Measurements from ENCODE around the gene TCTN1.

Gene TCTN1

DNA sequence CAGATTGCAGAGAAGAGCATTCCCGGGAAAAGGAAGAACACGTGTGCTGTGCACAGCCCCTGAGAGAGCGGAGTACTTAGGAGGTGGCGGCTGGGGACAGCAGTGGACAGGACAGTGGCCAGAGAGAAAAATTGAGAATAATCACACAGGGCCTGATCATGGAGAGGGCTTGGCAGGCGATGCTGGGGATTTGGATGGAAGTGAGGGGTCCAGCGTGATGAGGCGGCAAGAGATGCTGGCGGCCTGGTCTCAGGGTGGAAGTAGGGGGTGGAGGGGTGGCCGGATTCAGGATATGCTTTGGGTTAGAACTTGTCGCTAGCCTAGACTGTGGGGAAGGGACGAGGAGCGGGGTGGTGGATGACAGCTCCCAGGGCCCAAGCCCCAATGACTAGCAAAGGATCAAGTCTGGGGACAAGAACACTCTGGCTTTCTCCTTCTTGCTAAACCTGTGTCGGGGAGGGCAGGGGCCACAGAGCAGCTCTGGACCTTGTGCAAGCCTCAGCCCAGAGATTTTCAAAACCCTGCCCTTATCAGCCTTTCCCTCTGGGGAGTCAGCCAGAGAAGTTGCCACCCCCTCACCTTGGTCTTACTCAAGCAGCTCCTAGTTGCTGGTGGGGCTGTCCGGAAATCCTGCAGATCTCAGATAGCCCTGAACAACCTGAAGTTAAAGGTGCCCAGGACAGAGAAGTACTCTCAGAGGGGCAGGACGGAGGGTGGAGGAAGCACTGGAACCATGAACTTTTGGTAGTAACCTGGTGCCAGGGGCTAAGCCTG lies 73.7 kb downstream of the TCTN1 start:
- no peak for DNase-seq
- H3K9me3 Mint-ChIP-seq: no peaks in the 10 kb centered on the region
- peak overlapping the region; percentile 68 for H3K27ac Mint-ChIP-seq
- H3K4me3 Mint-ChIP-seq: peak overlapping the region; percentile 81
- CTCF ChIA-PET: interaction anchor here (0.9 kb wide), 2 partner anchors 10 to 237 kb away, joined by 3 read pairs; partner anchors contain the start of gene ARPC3
- H3K36me3 Mint-ChIP-seq: peaks cover 32% of the 10 kb centered on the region
- H3K27me3 Mint-ChIP-seq: peaks cover 16% of the 10 kb centered on the region
- peaks cover 58% of the 10 kb centered on the region for H3K4me1 Mint-ChIP-seq

- peak; percentile 78 for DNase-seq
- peaks cover 62% of the 10 kb centered on the region for H3K4me1 Mint-ChIP-seq
- CTCF ChIA-PET: no interaction called here
- no peaks in the 10 kb centered on the region for H3K9me3 Mint-ChIP-seq
- H3K27ac Mint-ChIP-seq: peak within 1 kb of the TSS; percentile 94
- peaks cover 16% of the 10 kb centered on the region for H3K27me3 Mint-ChIP-seq
- H3K36me3 Mint-ChIP-seq: peaks cover 27% of the 10 kb centered on the region
- peak within 1 kb of the TSS; percentile 83 for H3K4me3 Mint-ChIP-seq
Measured at GRCh38 chr12:110688446-110689280, 74.7 kb downstream of the TCTN1 start, which contains the start of gene HVCN1. TSS of gene HVCN1 (minus strand) at chr12:110689115. CDS start at chr12:110683245, 5,870 bp downstream.

GRCh38 chr12:110689281-110690126 lies 75.6 kb downstream of the TCTN1 start:
- peak; percentile 79 for DNase-seq
- CTCF ChIA-PET: interaction anchor here (0.7 to 0.9 kb wide), 3 partner anchors 9 to 87 kb away, joined by 3 read pairs; no protein-coding TSS in a partner anchor
- Mint-ChIP-seq H3K4me1 (peaks cover 66% of the 10 kb centered on the region), H3K27ac (peak overlapping the region; percentile 94), H3K4me3 (peak overlapping the region; percentile 83), H3K9me3 (no peaks in the 10 kb centered on the region), H3K27me3 (peaks cover 16% of the 10 kb centered on the region), H3K36me3 (peaks cover 25% of the 10 kb centered on the region)

GRCh38 chr12:110690127-110690430 lies 76.2 kb downstream of the TCTN1 start:
- CTCF ChIA-PET: interaction anchor here (0.7 to 0.9 kb wide), 2 partner anchors 8 to 87 kb away, joined by 3 read pairs; no protein-coding TSS in a partner anchor
- peak overlapping the region; percentile 83 for H3K4me3 Mint-ChIP-seq
- H3K36me3 Mint-ChIP-seq: peaks cover 22% of the 10 kb centered on the region
- H3K27ac Mint-ChIP-seq: peak overlapping the region; percentile 94
- peaks cover 16% of the 10 kb centered on the region for H3K27me3 Mint-ChIP-seq
- peaks cover 63% of the 10 kb centered on the region for H3K4me1 Mint-ChIP-seq
- no peaks in the 10 kb centered on the region for H3K9me3 Mint-ChIP-seq
- no peak for DNase-seq

GRCh38 chr12:110693731-110694130 lies 79.8 kb downstream of the TCTN1 start:
- Mint-ChIP-seq H3K27me3 (no peaks in the 10 kb centered on the region), H3K4me3 (no peak overlapping the region), H3K9me3 (no peaks in the 10 kb centered on the region), H3K27ac (no peak overlapping the region), H3K4me1 (peaks cover 51% of the 10 kb centered on the region), H3K36me3 (no peaks in the 10 kb centered on the region)
- DNase-seq: no peak
- CTCF ChIA-PET: interaction anchor here (0.6 to 1.7 kb wide), 3 partner anchors 8 to 142 kb away, joined by 3 to 4 read pairs (median 3); partner anchors contain the start of gene TCTN1

DNA sequence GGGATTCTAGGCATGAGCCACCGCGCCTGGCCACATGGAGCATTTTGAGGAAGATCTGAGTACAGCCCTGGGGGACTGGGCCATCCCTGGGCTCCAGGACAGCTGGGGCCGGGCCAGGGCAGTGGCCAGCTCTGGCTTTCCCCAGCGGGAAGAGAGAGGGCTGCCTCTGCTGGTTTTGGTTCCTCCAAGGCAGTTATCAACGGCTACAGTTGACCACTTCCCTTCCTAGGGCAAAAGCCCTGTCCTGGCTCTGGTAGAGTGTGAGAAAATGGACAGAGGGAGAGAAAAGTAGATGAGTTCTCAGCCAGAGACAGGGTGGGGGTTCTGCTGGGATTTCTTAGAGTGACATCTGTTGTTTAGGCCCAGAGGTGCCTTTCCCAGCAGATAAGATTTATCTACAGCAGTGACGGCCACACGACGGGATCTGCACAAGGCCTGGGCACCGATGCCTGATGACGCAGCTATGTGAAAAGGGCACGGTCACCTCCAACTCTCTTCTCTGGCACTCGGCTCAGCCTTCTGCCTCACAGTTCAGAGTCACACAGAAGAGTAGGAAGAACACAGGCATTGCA lies 80.5 kb downstream of the TCTN1 start:
- Mint-ChIP-seq H3K36me3 (no peaks in the 10 kb centered on the region), H3K27ac (no peak overlapping the region), H3K9me3 (no peaks in the 10 kb centered on the region), H3K27me3 (no peaks in the 10 kb centered on the region), H3K4me3 (no peak overlapping the region), H3K4me1 (peaks cover 50% of the 10 kb centered on the region)
- DNase-seq: no peak
- CTCF ChIA-PET: interaction anchor here (1.7 kb wide), 1 partner anchor 143 kb away, joined by 3 read pairs; no protein-coding TSS in a partner anchor

DNA sequence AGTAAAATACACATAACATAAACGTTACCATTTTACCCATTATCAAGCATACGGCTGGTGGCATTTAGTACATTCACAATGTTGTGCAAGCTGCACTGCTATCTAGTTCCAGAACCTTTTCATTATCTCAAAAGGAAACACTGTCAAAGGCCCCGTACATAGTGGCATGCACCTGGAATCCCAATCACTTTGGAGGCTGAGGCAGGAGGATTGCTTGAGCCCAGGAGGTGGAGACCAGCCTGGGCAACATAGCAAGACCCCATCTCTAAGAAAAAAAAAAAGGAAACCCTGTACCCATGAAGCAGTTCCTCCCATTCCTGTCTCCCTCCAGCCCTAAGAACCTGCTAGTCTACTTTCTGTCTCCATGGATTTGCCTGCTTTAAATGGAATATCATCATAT lies 82.4 kb downstream of the TCTN1 start:
- no peak for DNase-seq
- Mint-ChIP-seq H3K4me3 (no peak overlapping the region), H3K4me1 (peaks cover 35% of the 10 kb centered on the region), H3K27me3 (no peaks in the 10 kb centered on the region), H3K27ac (no peak overlapping the region), H3K9me3 (no peaks in the 10 kb centered on the region), H3K36me3 (no peaks in the 10 kb centered on the region)
- CTCF ChIA-PET: no interaction called here

- no peak for DNase-seq
- CTCF ChIA-PET: interaction anchor here (0.7 to 2.1 kb wide), 15 partner anchors 10 to 248 kb away, joined by 3 to 14 read pairs (median 3); no protein-coding TSS in a partner anchor
- Mint-ChIP-seq H3K4me1 (peaks cover 25% of the 10 kb centered on the region), H3K4me3 (no peak overlapping the region), H3K9me3 (no peaks in the 10 kb centered on the region), H3K36me3 (no peaks in the 10 kb centered on the region), H3K27me3 (no peaks in the 10 kb centered on the region), H3K27ac (no peak overlapping the region)
Measured at GRCh38 chr12:110697236-110697635, 83.3 kb downstream of the TCTN1 start.

- H3K4me3 Mint-ChIP-seq: no peak overlapping the region
- no peaks in the 10 kb centered on the region for H3K9me3 Mint-ChIP-seq
Measured at GRCh38 chr12:110698171-110698902, 84.4 kb downstream of the TCTN1 start.

More at GRCh38 chr12:110698171-110698902, 84.4 kb downstream of the TCTN1 start:
- CTCF ChIA-PET: interaction anchor here (0.6 to 3.8 kb wide), 20 partner anchors 9 to 605 kb away, joined by 3 to 14 read pairs (median 3); no protein-coding TSS in a partner anchor
- peaks cover 24% of the 10 kb centered on the region for H3K4me1 Mint-ChIP-seq
- H3K36me3 Mint-ChIP-seq: no peaks in the 10 kb centered on the region
- H3K27me3 Mint-ChIP-seq: no peaks in the 10 kb centered on the region
- peak overlapping the region; percentile 77 for H3K27ac Mint-ChIP-seq
- DNase-seq: peak; percentile 90

Measured in activated naive CD4-positive, alpha-beta T cell treated with anti-CD3 and anti-CD28 coated beads, Interleukin-2, amount 10 ng/mL, durations not matched to agents 7 days and 5 days (primary cell).